Subcutaneous adipose tissue (tissue), 4 donors: ENCODE results near the gene AHCY. TPM values are rescaled to one million over a fixed set of nuclear protein-coding genes. Genes with fewer than 3 reads are reported as not detected.

Experiments
- CTCF ChIP-seq: fragments of 450-650 bp; IDR thresholded peaks from one replicate; pipeline ENCODE4 v1.5.1; 2016; ENCODE audit warnings: low read depth, mild to moderate bottlenecking, control low read depth, antibody characterized with exemption, moderate library complexity
- total RNA-seq, 4 donors: library from RNA; depleted of rRNA; stranded (reverse); fragments of >200 nt; gene quantifications; one replicate each; pipeline ENCODE4 v1.1.0, GENCODE V29; 2016

Gene AHCY
- total RNA-seq, 4 donors from 2014 or later: 43.0 to 66.8 (median 50.5) TPM

GRCh38 chr20:34262488-34263288 is 40.5 kb downstream of the AHCY start:
- no peak for TF ChIP-seq CTCF

- no peak for TF ChIP-seq CTCF
These were observed 42.8 kb downstream of the AHCY start for GRCh38 chr20:34260208-34260942.

- no peak for TF ChIP-seq CTCF
These were observed 46.5 kb downstream of the AHCY start for GRCh38 chr20:34256629-34257124.

- no peak for TF ChIP-seq CTCF
These were observed 48.2 kb downstream of the AHCY start for GRCh38 chr20:34254979-34255378.

GRCh38 chr20:34251619-34252018 is 51.5 kb downstream of the AHCY start:
- no peak for TF ChIP-seq CTCF

- TF ChIP-seq CTCF: no peak
These were observed 53.1 kb downstream of the AHCY start for GRCh38 chr20:34250005-34250404.

- TF ChIP-seq CTCF: no peak
These were observed 53.9 kb downstream of the AHCY start for GRCh38 chr20:34249291-34249690.
